Measurements from ENCODE around the gene PMVK. TPM values are rescaled to one million over a fixed set of nuclear protein-coding genes. Genes with fewer than 3 reads are reported as not detected.

Gene PMVK
- total RNA-seq, 1 experiment from 2014 or later: 26.8 TPM

DNA sequence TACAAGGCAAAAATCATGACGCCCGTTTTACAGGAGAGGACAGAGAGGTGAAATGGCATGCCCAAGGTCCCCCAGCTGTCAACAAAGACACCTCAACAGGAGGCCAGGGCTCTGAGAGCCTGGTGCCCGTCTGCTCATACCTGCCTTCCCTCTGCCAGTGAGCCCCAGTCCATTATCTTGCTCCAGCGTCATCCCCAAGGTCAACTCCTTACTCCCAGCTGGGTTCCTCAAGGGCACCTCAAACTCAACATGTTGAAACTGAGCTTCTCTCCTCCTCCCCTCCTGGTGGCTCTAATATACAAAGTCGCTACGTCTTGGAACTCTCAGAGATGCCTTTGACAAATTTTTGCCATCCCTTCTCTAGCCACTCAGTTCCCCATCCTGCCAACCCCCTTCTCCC, 16.1 kb upstream of the PMVK start:
- Mint-ChIP-seq H3K9me3 (no peaks in the 10 kb centered on the region), H3K27ac (0 out of 2 replicates have a peak overlapping the region, but pooled peaks have one; percentile 24), H3K27me3 (ENCODE audit: low read depth) (no peaks in the 10 kb centered on the region), H3K36me3 (no peaks in the 10 kb centered on the region), H3K4me3 (no peak overlapping the region), H3K4me1 (peaks cover 47% of the 10 kb centered on the region)
- no peak for DNase-seq (ENCODE audit: low spot score)
- CTCF ChIA-PET: interaction anchor here (0.7 to 2.3 kb wide), 4 partner anchors 32 to 92 kb away, joined by 3 to 7 read pairs (median 4); partner anchors contain the start of gene LENEP
- POLR2A ChIA-PET: interaction anchor here (0.6 to 1.4 kb wide), 2 partner anchors 18 to 143 kb away, joined by 3 to 5 read pairs; partner anchors contain the start of gene SHC1
- ATAC-seq: no peak
- TF ChIP-seq NFE2L1 (CRISPR knock-in tag; IDR thresholded peaks at IDR 0.05): no peak
- TF ChIP-seq ETV6 (CRISPR knock-in tag; IDR thresholded peaks at IDR 0.05): no peak
- no peak for TF ChIP-seq JAZF1 (CRISPR knock-in tag; IDR thresholded peaks at IDR 0.05)
- TF ChIP-seq, protein P1, sequence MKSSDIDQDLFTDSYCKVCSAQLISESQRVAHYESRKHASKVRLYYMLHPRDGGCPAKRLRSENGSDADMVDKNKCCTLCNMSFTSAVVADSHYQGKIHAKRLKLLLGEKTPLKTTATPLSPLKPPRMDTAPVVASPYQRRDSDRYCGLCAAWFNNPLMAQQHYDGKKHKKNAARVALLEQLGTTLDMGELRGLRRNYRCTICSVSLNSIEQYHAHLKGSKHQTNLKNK (CRISPR knock-in tag; IDR thresholded peaks at IDR 0.05): no peak
- TF ChIP-seq GTF2I (CRISPR knock-in tag; conservative IDR thresholded peaks at IDR 0.05): no peak
- TF ChIP-seq, protein P2, sequence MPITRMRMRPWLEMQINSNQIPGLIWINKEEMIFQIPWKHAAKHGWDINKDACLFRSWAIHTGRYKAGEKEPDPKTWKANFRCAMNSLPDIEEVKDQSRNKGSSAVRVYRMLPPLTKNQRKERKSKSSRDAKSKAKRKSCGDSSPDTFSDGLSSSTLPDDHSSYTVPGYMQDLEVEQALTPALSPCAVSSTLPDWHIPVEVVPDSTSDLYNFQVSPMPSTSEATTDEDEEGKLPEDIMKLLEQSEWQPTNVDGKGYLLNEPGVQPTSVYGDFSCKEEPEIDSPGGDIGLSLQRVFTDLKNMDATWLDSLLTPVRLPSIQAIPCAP (CRISPR knock-in tag; IDR thresholded peaks at IDR 0.05): no peak
- TF ChIP-seq, protein P3, sequence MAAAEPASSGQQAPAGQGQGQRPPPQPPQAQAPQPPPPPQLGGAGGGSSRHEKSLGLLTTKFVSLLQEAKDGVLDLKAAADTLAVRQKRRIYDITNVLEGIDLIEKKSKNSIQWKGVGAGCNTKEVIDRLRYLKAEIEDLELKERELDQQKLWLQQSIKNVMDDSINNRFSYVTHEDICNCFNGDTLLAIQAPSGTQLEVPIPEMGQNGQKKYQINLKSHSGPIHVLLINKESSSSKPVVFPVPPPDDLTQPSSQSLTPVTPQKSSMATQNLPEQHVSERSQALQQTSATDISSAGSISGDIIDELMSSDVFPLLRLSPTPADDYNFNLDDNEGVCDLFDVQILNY (CRISPR knock-in tag; IDR thresholded peaks at IDR 0.05): no peak
- no peak for TF ChIP-seq MXD4 (CRISPR knock-in tag; IDR thresholded peaks at IDR 0.05; ENCODE audit: borderline replicate concordance)
- TF ChIP-seq, protein P4, sequence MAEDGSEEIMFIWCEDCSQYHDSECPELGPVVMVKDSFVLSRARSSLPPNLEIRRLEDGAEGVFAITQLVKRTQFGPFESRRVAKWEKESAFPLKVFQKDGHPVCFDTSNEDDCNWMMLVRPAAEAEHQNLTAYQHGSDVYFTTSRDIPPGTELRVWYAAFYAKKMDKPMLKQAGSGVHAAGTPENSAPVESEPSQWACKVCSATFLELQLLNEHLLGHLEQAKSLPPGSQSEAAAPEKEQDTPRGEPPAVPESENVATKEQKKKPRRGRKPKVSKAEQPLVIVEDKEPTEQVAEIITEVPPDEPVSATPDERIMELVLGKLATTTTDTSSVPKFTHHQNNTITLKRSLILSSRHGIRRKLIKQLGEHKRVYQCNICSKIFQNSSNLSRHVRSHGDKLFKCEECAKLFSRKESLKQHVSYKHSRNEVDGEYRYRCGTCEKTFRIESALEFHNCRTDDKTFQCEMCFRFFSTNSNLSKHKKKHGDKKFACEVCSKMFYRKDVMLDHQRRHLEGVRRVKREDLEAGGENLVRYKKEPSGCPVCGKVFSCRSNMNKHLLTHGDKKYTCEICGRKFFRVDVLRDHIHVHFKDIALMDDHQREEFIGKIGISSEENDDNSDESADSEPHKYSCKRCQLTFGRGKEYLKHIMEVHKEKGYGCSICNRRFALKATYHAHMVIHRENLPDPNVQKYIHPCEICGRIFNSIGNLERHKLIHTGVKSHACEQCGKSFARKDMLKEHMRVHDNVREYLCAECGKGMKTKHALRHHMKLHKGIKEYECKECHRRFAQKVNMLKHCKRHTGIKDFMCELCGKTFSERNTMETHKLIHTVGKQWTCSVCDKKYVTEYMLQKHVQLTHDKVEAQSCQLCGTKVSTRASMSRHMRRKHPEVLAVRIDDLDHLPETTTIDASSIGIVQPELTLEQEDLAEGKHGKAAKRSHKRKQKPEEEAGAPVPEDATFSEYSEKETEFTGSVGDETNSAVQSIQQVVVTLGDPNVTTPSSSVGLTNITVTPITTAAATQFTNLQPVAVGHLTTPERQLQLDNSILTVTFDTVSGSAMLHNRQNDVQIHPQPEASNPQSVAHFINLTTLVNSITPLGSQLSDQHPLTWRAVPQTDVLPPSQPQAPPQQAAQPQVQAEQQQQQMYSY (CRISPR knock-in tag; IDR thresholded peaks at IDR 0.05): no peak
- TF ChIP-seq, protein P5, sequence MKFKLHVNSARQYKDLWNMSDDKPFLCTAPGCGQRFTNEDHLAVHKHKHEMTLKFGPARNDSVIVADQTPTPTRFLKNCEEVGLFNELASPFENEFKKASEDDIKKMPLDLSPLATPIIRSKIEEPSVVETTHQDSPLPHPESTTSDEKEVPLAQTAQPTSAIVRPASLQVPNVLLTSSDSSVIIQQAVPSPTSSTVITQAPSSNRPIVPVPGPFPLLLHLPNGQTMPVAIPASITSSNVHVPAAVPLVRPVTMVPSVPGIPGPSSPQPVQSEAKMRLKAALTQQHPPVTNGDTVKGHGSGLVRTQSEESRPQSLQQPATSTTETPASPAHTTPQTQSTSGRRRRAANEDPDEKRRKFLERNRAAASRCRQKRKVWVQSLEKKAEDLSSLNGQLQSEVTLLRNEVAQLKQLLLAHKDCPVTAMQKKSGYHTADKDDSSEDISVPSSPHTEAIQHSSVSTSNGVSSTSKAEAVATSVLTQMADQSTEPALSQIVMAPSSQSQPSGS (CRISPR knock-in tag; IDR thresholded peaks at IDR 0.05; ENCODE audit: borderline replicate concordance, low read depth): no peak
- no peak for TF ChIP-seq ZNF317 (CRISPR knock-in tag; IDR thresholded peaks at IDR 0.05; ENCODE audit: borderline replicate concordance, low read depth)
- TF ChIP-seq ELF4 (CRISPR knock-in tag; IDR thresholded peaks at IDR 0.05; ENCODE audit: low read depth): no peak
- TF ChIP-seq, protein P6, sequence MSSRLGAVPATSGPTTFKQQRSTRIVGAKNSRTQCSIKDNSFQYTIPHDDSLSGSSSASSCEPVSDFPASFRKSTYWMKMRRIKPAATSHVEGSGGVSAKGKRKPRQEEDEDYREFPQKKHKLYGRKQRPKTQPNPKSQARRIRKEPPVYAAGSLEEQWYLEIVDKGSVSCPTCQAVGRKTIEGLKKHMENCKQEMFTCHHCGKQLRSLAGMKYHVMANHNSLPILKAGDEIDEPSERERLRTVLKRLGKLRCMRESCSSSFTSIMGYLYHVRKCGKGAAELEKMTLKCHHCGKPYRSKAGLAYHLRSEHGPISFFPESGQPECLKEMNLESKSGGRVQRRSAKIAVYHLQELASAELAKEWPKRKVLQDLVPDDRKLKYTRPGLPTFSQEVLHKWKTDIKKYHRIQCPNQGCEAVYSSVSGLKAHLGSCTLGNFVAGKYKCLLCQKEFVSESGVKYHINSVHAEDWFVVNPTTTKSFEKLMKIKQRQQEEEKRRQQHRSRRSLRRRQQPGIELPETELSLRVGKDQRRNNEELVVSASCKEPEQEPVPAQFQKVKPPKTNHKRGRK (CRISPR knock-in tag; IDR thresholded peaks at IDR 0.05; ENCODE audit: borderline replicate concordance): no peak
- TF ChIP-seq, protein P7, sequence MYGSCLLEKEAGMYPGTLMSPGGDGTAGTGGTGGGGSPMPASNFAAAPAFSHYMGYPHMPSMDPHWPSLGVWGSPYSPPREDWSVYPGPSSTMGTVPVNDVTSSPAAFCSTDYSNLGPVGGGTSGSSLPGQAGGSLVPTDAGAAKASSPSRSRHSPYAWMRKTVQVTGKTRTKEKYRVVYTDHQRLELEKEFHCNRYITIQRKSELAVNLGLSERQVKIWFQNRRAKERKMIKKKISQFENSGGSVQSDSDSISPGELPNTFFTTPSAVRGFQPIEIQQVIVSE (CRISPR knock-in tag; IDR thresholded peaks at IDR 0.05; ENCODE audit: borderline replicate concordance): no peak
- TF ChIP-seq, protein P8, sequence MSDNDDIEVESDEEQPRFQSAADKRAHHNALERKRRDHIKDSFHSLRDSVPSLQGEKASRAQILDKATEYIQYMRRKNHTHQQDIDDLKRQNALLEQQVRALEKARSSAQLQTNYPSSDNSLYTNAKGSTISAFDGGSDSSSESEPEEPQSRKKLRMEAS (CRISPR knock-in tag; IDR thresholded peaks at IDR 0.05): no peak
